Aorta (tissue), 5 donors: ENCODE results near the gene PLIN4. TPM values are rescaled to one million over a fixed set of nuclear protein-coding genes. Genes with fewer than 3 reads are reported as not detected.

Source experiments
- ATAC-seq: fragments of 200-7000 bp; cut with Tn5 transposase; one replicate; pipeline ENCODE4 v1.9.1; 2022; ENCODE audit warnings: moderate library complexity; ENCODE audit not compliant: low FRiP score
- DNase-seq, 2 donors: peaks; one replicate each; pipeline ENCODE4 v3.0.0-alpha.2; 2020
- H3K27ac ChIP-seq, 2 donors: one replicate each; pipeline ENCODE4 v1.5.1; 2013; ENCODE audit warnings: low read length in 2 of 2, mild to moderate bottlenecking in 2 of 2, moderate library complexity in 2 of 2, control low read depth in 1 of 2, inconsistent platforms in 1 of 2, low read depth in 1 of 2
- H3K27me3 ChIP-seq, 2 donors: one replicate each; pipeline ENCODE4 v1.6.1; 2013; ENCODE audit warnings: control low read depth in 1 of 2, low read length in 1 of 2, mild to moderate bottlenecking in 1 of 2, moderate library complexity in 1 of 2; ENCODE audit not compliant: insufficient read depth in 2 of 2, control insufficient read depth in 1 of 2
- H3K36me3 ChIP-seq, 2 donors: one replicate each; pipeline ENCODE4 v1.6.1; 2013; ENCODE audit warnings: control low read depth in 1 of 2, low read length in 1 of 2, mild to moderate bottlenecking in 1 of 2; ENCODE audit not compliant: insufficient read depth in 2 of 2, control insufficient read depth in 1 of 2
- H3K4me1 ChIP-seq, 2 donors: one replicate each; pipeline ENCODE4 v1.6.1; 2013; ENCODE audit warnings: low read length in 2 of 2, control low read depth in 1 of 2, mild to moderate bottlenecking in 1 of 2, moderate library complexity in 1 of 2; ENCODE audit not compliant: insufficient read depth in 2 of 2, control insufficient read depth in 1 of 2
- H3K4me3 ChIP-seq, 2 donors: one replicate each; pipeline ENCODE4 v1.5.1; 2013; ENCODE audit warnings: low read length in 2 of 2, control low read depth in 1 of 2, mild to moderate bottlenecking in 1 of 2
- H3K9me3 ChIP-seq: one replicate; pipeline ENCODE4 v1.6.1; 2013; ENCODE audit warnings: mild to moderate bottlenecking, low read length; ENCODE audit not compliant: control insufficient read depth
- WGBS, 2 donors: extraction: QIAGEN DNeasy Blood & Tissue Kit; methylation state at CpG; one replicate each; pipeline ENCODE4 v1.1.7; 2013; 5-methylcytosine and 5-hydroxymethylcytosine counted together
- intact Hi-C, 2 donors: fragments of 100-400 bp; cut with DNase I; formaldehyde crosslinking; loops; one replicate each; pipeline versions ENCODE4 v1.14.2 to v1.15.0; 2022
- polyA plus RNA-seq, 2 donors: library from polyadenylated mRNA; stranded (reverse); fragments of 200-250 nt; gene quantifications; one replicate each; pipeline ENCODE4 v1.2.3, GENCODE V29; 2013
- total RNA-seq, 2 donors: library from RNA; stranded (reverse); fragmentation: NEBNext Ultra II Directional; extraction: Animal tissue kit (Norgen Biotek cat#: 25700); gene quantifications; one replicate each; pipeline ENCODE4 v1.2.1, GENCODE V29; 2021
- donor health status: healthy with polysubstance abuse.
- donor health status: Bipolar disorder and iron deficiency.
- donor health status: DM: no; HTN: no; CAD: no.
- donor health status: DM: no; HTN: no; CAD: no.
- donor health status: DM: yes; HTN: yes; CAD: no.

The PLIN4 gene
- total and polyA plus RNA-seq, 4 donors = 0.61 to 7.4 (median 3.2) TPM

DNA sequence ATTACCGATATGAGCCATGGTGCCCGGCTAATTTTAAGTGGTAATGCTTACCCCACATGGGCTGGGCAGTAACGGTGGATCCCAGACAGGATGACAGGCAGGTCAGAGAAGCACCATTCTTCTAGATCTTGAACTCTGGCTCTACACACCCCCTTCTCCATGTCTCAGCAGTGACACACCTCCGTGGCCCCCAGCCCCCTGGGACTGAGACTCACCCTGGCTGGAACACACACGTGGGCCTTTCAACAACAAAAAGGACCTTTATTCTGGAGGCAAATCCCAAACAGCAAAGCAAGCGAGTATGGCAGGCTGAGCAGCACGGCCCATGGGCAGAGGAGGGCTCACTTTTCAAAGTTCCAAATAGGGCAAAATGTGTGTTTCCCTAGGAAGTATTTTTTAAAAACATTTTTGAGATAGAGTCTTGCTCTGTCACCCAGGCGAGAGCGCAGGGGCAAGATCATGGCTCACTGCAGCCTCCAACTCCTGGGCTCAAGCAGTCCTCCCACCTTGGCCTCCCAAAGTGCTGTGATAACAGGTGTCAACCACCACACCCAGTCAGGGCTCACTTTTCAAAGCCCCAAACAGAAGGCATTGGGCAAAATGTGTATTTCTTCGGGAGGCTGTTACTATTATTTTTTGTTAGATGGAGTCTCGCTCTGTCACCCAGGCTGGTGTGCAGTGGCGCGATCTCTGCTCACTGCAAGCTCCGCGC is 4.2 kb upstream of the PLIN4 start:
- 82% methylated on average over 15 of the region's 15 CpGs for WGBS, 2 donors
- ATAC-seq (no peak), DNase-seq (no peak)
- no peaks in the 10 kb centered on the region for H3K27me3 ChIP-seq
- H3K4me1 ChIP-seq = no peaks in the 10 kb centered on the region
- no peaks in the 10 kb centered on the region for H3K9me3 ChIP-seq
- no peaks in the 10 kb centered on the region for H3K36me3 ChIP-seq
- intact Hi-C loops = loop anchor here (5.0 to 10.0 kb wide), 2 partner anchors 255 to 258 kb away; no protein-coding TSS in a partner anchor
- H3K27ac ChIP-seq = no peak overlapping the region
- no peak overlapping the region for H3K4me3 ChIP-seq

DNA sequence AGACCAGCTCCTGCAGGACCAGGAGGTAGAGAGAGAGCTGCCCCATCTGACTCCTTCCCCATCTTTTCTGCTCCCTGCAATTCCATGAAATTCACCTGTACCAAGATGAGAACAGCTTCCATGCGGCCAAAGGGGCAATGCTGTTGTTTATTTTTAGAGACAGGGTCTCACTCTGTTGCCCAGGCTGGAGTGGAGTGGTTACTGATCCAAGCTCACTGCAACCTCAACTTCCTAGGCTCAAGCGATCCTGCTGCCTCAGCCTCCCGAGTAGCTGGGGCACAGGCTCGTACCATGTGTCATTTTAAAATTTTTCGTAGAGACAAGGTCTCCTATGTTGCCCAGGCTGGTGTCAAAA is 3.6 kb upstream of the PLIN4 start:
- 83 to 84% methylated on average over 5 of the region's 5 CpGs for WGBS, 2 donors
- Histone ChIP-seq H3K4me1 (no peaks in the 10 kb centered on the region), H3K4me3 (no peak overlapping the region), H3K9me3 (no peaks in the 10 kb centered on the region), H3K27ac (no peak overlapping the region), H3K36me3 (no peaks in the 10 kb centered on the region), H3K27me3 (no peaks in the 10 kb centered on the region)
- no peak for ATAC-seq
- intact Hi-C loops = loop anchor here (5.0 to 10.0 kb wide), 2 partner anchors 255 to 257 kb away; no protein-coding TSS in a partner anchor
- DNase-seq = no peak

DNA sequence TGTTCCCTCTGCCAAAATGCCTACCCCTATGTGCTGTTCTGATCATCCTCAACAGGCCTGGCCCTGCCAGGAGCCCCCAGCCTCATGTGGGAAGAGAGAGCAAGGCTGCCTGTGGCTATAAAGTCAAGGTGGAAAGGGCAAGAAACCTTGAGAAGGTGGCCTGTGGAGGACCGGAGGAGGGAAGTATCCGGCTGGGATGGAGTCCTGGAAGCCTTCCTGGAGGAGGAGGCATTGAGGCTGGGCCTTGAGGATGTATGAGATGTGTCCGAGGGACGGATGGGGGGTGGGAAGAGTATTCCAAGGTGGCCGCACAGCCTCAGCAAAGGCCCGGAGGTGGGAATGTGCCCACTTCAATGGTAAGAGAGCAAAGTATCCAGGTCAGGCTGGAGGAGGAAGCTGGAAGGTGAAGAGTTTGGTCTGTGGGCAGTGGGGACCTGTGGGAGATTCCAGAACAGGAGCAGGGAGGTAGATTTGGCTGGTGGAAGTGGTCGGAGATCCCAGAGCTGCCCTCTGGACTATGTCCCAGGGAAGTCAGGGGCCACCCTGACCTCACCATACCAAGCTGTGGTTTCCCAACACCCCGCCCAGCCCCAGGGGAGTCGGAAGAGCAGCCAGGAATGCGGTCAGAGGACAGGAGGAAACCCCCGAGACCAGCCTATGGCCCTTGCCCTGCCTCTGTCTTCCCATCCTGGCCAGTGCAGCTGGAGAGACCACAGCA is 3.0 kb upstream of the PLIN4 start:
- Histone ChIP-seq H3K9me3 (no peaks in the 10 kb centered on the region), H3K27ac (no peak overlapping the region), H3K4me3 (no peak overlapping the region), H3K4me1 (no peaks in the 10 kb centered on the region), H3K27me3 (no peaks in the 10 kb centered on the region), H3K36me3 (no peaks in the 10 kb centered on the region)
- intact Hi-C loops = loop anchor here (5.0 to 10.0 kb wide), 2 partner anchors 254 to 257 kb away; no protein-coding TSS in a partner anchor
- ATAC-seq = no peak
- 79 to 90% methylated on average over 11 of the region's 11 CpGs for WGBS, 2 donors
- DNase-seq = no peak

DNA sequence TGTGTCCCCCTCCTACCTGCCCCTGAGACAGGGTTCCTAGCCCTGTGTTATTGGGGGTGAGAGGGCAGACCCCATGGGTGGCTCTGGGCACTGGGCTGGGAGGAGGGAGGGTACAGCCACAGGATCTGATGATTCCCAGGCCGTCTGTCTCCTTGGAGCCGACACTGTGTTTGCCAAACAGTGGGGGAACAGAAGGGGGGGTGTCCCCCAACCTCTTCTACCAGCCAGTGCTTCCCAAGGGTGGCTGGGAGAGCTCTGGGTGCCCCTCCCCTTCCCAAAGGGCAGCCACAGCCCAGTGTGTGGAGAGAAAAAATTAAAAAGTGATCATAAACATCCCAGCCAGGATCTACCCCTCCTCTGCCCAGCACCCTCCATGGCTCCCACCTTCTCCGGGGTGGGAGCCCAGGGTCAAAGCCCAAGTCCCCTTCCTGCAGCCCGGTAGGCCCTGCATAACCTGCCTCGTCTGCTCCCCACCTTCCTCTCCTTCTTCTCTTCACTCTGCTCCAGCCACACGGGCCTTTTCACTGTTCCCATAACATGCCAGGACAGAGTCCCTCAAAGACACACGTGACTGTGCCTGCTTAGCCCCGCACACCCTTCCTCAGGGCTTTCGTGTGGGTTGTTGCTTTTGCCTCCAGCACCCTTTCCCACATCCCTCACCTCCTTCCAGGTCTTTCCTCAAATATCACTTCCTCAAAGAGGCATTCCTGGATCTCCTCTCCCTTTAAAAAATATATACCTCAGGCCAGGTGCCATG is 1.4 kb upstream of the PLIN4 start:
- DNase-seq (no peak), ATAC-seq (peak; percentile 19)
- H3K9me3 ChIP-seq = no peaks in the 10 kb centered on the region
- no peak overlapping the region for H3K27ac ChIP-seq
- H3K4me1 ChIP-seq = no peaks in the 10 kb centered on the region
- no peaks in the 10 kb centered on the region for H3K27me3 ChIP-seq
- intact Hi-C loops = loop anchor here (5.0 to 10.0 kb wide), 2 partner anchors 252 to 255 kb away; no protein-coding TSS in a partner anchor
- H3K36me3 ChIP-seq = no peaks in the 10 kb centered on the region
- H3K4me3 ChIP-seq = no peak overlapping the region
- 35 to 47% methylated on average over 9 of the region's 9 CpGs for WGBS, 2 donors

- H3K4me3 ChIP-seq = no peak overlapping the region
- DNase-seq = no peak
- WGBS, 2 donors = 87 to 98% methylated on average over 5 to 6 of the region's 6 CpGs
Measured at GRCh38 chr19:4519172-4519496, 848 bp upstream of the PLIN4 start.

GRCh38 chr19:4517451-4518057 is 732 bp downstream of the PLIN4 start:
- ATAC-seq = no peak
- WGBS, 2 donors = 82 to 85% methylated on average over 23 to 24 of the region's 24 CpGs
- no peaks in the 10 kb centered on the region for H3K9me3 ChIP-seq

More at GRCh38 chr19:4519172-4519496, 848 bp upstream of the PLIN4 start:
- Histone ChIP-seq H3K27me3 (no peaks in the 10 kb centered on the region), H3K4me1 (no peaks in the 10 kb centered on the region), H3K9me3 (no peaks in the 10 kb centered on the region), H3K27ac (no peak overlapping the region), H3K36me3 (no peaks in the 10 kb centered on the region)
- intact Hi-C loops = no loop called here
- ATAC-seq = no peak

DNA sequence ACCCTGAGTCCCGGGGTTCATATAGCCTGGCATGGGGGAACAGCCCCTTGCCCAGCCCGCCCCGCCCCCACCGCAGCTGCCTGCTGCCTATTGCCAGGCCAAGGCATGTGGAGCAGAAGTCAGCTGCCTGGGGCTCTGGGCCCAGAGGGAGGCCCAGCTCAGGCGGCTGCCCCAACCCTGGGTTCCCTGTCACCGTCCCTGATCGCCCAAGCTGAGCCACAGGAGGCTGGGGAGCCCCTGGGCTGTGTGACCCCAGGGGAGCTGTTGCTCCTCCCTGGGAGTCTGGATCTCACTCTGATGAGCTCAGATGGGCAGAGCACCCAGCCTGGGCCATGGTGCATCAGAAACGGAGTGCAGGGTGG is 1.4 kb downstream of the PLIN4 start:
- intact Hi-C loops = no loop called here
- ATAC-seq = no peak
- no peak overlapping the region for H3K4me3 ChIP-seq
- 37 to 46% methylated on average over 8 of the region's 8 CpGs for WGBS, 2 donors
- no peaks in the 10 kb centered on the region for H3K9me3 ChIP-seq
- DNase-seq = no peak
- no peak overlapping the region for H3K27ac ChIP-seq
- H3K27me3 ChIP-seq = no peaks in the 10 kb centered on the region
- no peaks in the 10 kb centered on the region for H3K36me3 ChIP-seq
- H3K4me1 ChIP-seq = no peaks in the 10 kb centered on the region

More at GRCh38 chr19:4517451-4518057, 732 bp downstream of the PLIN4 start:
- Histone ChIP-seq H3K27me3 (no peaks in the 10 kb centered on the region), H3K4me1 (no peaks in the 10 kb centered on the region), H3K4me3 (no peak overlapping the region), H3K27ac (no peak overlapping the region), H3K36me3 (no peaks in the 10 kb centered on the region)
- no peak for DNase-seq
- intact Hi-C loops = no loop called here

DNA sequence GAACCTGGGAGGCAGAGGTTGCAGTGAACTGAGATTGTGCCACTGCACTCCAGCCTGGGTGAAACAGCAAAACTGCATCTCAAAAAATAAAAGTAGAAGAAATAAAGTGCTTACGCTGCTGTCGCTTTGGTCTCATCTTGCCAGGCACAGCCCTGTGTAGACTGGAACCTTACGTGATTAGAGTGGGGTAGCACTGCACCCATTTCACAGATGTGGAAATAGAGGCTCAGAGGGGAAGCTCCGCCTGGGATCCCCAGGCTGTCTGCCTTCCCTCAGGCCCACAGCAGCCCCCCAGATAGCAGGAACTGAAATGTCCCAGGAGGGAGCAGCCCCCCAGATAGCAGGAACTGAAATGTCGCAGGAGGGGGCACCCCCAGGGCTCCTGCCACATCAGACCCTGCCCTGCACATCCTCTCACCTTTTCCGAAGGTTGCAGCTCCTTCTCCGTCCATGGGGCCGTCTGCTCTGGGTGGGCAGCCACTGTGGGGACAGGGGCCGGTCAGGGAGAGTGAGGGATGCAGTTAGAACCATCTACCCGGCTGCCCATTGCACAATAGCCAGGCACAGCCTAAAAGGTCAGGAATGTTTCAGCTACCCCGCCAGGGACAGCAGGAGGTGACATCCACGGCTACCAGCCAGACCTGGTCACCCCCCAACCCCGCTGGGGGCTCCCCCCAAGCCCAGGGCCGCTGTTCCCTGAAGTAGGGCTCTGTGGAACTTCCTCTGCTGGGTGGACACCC is 1.9 kb downstream of the PLIN4 start:
- intact Hi-C loops = no loop called here

More for the DNA sequence above, 1.9 kb downstream of the PLIN4 start:
- Histone ChIP-seq H3K9me3 (no peaks in the 10 kb centered on the region), H3K27ac (no peak overlapping the region), H3K27me3 (no peaks in the 10 kb centered on the region), H3K36me3 (no peaks in the 10 kb centered on the region), H3K4me1 (no peaks in the 10 kb centered on the region), H3K4me3 (no peak overlapping the region)
- ATAC-seq = no peak
- WGBS, 2 donors = 72 to 76% methylated on average over 14 of the region's 14 CpGs
- no peak for DNase-seq
